ENCODE measurements around the gene GPR61.
A peak's percentile ranks its signal among the peaks of the same experiment; 100 is the strongest.

GPR61 gene

DNA sequence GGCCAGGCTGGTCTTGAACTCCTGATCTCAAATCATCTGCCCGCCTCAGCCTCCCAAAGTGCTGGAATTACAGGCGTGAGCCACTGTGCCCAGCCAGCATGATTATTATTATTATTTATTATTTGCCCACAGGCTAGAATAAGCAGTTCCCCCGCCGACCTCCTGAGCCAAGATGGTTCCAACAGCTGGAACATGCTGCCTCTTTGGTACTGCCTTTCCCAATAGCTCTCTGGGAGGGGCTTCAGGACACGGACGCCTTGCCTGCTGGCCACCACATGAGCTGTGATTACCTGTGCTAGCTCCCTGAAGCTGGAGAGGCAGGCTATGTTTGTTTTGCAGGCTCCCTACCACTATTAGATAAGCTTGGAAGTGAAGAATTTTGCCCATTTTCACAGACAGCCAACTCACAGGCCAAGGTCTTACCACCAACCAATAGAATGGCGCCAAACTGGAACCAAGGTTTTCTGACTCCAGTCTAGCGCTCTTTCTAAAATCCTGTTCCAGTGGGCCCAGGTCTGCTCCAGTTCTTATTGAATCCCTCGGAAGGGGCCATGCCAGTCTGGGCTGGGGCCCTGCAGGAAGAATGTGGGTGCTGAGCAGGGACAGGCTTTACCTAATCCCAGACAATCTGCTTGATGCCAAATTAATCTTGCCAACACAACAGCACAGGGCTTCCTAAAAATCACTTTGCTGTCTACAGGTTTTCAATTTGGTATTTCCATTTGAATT, 2.1 kb upstream of the GPR61 start:
- DNase-seq, result no peak

- no peak for DNase-seq
These were observed 681 bp upstream of the GPR61 start for GRCh38 chr1:109538827-109539555.

GRCh38 chr1:109541102-109541501, 1.4 kb downstream of the GPR61 start:
- no peak for DNase-seq

DNA sequence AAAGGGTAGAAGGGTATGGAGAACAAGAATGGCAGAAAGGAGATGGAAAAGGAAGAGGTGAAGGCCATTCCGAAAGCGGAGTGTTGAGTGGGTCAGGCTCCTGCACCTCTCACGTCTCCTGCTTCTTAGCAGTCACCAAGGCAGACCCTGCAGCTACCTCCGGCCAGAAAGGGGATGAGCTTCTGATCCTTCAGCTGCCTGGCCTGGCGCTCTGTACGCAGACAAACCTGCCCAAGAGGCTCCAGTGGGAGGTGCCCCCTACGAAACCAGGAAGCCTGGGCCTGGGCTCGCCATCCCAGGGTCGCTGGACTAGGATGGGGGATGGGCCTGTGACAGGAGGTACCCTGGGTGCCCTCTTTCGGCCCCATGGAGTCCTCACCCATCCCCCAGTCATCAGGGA, 3.0 kb downstream of the GPR61 start:
- no peak for DNase-seq

DNA sequence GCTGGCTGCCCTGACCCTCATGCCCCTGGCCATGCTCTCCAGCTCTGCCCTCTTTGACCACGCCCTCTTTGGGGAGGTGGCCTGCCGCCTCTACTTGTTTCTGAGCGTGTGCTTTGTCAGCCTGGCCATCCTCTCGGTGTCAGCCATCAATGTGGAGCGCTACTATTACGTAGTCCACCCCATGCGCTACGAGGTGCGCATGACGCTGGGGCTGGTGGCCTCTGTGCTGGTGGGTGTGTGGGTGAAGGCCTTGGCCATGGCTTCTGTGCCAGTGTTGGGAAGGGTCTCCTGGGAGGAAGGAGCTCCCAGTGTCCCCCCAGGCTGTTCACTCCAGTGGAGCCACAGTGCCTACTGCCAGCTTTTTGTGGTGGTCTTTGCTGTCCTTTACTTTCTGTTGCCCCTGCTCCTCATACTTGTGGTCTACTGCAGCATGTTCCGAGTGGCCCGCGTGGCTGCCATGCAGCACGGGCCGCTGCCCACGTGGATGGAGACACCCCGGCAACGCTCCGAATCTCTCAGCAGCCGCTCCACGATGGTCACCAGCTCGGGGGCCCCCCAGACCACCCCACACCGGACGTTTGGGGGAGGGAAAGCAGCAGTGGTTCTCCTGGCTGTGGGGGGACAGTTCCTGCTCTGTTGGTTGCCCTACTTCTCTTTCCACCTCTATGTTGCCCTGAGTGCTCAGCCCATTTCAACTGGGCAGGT, 3.8 kb downstream of the GPR61 start:
- no peak for DNase-seq

DNA sequence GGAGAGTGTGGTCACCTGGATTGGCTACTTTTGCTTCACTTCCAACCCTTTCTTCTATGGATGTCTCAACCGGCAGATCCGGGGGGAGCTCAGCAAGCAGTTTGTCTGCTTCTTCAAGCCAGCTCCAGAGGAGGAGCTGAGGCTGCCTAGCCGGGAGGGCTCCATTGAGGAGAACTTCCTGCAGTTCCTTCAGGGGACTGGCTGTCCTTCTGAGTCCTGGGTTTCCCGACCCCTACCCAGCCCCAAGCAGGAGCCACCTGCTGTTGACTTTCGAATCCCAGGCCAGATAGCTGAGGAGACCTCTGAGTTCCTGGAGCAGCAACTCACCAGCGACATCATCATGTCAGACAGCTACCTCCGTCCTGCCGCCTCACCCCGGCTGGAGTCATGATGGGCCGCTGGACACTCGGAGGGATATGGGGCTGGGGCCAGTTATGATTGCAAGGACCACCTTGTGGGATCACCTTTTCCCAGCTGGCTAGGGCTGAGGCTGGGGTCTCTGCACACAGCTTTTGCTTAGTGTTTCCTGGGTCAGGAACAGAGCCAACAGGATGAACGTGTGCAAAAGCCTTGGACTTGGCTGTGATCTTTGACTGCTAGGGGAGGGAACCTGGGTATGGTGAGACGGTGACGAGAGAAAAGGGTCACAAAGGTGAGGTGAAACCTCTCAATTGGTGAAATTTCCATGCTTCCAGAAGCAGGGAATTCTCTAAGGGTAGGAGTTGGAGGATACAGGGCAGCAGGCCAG, 4.5 kb downstream of the GPR61 start:
- DNase-seq, result no peak

DNA sequence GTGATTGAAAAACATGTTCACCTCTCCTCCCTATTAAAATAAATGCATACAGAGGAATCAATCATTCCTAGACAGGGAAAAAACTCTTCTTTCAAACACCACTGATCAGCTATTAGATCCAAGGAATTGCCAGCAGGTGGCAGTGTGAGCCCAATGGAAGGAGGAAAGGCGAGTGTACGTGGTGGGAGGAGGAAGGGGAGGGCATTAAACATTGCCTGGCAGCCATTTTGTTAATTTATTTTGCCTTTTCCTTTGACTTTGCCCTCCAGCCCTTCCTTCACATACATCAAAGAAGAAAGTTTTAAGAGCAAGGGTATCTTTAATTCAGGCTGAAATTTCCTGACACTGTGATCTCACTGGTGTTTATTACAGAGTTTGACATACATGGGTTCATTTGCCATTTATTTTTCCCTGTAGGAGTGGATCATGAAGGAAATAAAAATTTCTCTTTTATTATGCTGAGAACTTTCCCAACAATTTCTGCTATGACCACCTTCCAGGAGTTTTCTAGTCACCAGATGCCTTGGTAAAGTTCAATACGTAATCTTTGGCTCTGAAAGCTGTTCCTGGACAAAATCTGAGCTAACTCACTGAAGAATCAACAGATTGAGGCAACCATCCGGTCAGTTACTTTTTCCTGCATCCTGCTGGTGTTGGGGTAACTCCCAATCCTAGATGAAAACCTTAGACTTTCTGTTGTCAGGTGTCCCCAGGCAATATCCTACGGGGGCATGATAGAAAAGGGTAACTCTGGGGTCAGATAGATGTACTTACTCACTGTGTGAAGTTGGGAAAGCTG, 6.8 kb downstream of the GPR61 start:
- peak; percentile 86 to 94 for DNase-seq

DNA sequence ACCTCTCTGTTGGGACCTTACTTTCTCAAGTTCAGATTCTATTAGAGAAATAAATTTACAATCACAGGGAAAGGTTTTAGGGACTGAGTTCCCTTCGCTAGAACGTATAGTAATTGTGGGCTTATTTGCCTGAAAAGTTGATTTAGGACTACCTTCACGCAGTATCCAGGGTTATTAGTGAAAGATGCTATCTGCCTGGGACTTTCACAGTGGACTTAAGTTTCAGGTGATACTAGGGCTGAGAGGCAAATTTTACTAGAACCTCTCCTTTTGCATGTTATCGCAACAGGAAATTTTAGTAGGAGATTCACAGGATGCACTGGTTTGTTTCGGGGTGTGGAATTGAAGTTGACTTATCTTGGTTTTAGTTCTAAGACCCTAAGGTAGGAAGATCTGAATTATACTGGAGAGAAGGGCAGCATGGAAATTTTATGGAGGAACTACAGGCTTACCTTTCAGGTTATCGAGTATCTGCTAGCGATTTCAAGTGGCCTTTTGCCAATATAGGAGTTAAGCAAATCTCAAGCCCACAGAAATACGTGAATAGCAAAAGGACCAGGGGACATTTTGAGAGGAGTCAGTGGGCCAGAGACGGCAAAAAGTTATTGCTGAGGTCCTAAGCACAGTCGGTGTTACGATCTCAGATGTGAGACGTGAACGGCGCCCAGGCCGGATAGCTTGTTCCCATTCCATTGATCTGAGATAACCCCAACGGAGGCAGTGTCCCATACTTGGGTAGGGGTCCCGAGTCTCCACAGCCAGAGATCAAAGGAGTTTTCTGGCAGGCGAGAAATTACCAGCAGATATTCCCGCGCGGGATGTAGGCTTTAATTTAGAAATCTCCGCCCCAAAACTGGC, 8.0 kb downstream of the GPR61 start:
- DNase-seq, result peak; percentile 12 to 17

DNA sequence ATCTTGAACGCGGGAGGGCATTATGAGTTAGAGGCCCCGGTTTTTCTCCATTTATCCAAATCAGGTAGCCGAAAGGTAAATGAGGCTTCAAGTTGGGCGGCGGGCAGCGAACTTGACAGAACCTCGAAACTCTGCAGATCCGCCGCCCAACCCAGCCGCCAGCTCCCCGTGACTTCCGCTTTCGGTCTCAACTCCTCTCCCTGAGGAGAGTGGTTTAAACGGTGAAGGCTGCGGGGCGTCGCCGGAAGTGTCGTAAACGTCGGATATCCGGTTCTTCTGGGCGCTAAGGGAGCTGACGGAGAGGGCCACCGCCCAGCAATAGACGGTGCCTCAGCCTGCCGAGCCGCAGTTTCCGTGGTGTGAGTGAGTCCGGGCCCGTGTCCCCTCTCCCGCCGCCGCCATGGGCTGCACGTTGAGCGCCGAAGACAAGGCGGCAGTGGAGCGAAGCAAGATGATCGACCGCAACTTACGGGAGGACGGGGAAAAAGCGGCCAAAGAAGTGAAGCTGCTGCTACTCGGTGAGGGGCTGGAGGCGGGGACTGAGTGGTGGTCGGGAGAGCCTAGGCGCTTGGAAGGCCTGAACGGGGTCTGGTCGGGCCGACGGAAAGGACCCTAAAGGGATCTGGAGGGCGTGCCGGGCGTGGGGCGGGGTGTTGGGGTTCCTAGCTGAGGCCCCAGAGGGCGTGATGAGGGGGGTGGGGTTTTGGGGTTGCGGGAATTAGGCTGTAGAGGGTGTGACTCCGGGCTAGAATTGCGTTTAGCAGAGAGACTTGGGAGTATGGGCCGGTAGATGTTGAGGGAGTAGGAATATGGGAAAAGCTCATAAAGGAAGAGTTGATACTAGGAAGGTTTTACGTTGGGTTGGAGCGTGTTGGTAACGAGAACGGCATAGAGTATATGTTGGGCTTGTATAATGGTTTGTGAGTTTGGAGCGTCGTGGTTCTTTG, 8.9 kb downstream of the GPR61 start, which contains the start of gene GNAI3:
Gene GNAI3 (plus strand): TSS at position 295 of the 947 bp plus-strand sequence. CDS start 106 bp downstream, at position 401.
- DNase-seq, result peak; percentile 91 to 93

DNA sequence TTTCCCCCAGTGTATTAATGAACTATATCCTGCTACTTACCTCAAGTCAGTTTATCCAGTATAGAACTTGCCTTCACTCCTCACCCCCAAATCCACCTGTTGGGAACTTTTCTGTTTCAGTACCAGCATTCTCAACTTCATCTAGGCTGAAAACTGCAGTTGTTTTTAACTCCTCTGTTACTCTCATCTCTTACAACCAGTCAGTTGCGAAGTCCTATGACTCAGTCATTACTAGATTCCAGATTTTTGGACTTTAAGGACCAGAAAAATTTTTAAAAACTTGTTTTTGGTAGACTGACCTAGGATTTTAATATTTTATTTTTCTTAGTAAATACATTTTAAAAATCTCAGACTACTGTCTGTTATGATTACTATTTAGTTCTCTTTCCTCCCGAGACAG, 16.9 kb downstream of the GPR61 start:
- no peak for DNase-seq

GRCh38 chr1:109557520-109557919, 17.8 kb downstream of the GPR61 start:
- DNase-seq, result no peak

DNA sequence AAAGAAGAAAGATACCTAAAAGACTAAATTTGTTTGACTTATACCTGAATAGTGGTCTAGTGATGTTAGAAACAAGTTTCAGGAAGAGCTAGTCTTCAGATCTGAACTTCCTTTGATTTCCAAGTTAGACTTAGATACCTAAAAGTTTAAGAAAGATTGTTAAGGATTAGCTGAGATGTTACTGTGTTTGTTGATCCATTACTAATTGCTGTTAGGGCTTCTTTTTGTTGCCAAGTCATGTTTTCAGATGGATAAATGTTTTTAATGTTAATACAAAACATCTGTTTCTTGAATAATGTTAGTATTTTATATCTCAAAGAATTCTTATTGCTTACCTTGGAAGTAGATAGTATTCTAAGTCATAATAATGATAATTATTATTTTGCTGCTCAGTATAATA, 20.3 kb downstream of the GPR61 start:
- DNase-seq, result no peak

DNA sequence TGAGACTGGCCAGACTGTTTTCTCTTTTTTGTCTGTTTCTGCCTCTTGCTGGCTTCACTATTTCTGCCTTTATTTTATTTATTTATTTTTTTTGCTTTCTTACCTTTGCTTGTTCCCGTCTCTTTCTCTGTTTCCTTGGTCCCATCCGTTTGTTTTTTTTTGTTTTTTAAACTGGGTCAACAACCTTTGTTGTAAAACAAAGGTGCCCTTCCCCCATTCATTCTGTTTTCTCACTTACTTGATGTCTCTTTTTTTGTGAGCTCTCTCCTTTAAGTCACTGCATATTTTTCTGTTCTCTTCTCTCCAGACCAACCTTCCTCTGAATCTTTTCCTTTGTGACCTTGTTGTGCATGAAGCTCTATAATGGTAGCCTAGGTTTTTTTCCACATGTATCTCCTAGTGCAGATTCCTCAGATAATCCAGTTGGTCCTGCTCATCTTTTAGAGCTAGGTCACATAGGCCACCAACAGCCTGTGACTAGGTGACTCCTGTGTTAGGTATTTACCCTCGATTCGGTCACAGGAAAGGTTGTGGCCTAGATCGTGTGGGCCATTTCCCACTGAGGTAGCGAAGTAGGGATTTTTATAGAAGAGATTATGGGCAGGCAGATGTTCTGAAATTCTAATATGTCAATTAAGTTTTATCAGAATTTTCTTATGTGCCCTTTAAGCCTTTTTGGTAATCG, 24.7 kb downstream of the GPR61 start:
- DNase-seq, result no peak

DNA sequence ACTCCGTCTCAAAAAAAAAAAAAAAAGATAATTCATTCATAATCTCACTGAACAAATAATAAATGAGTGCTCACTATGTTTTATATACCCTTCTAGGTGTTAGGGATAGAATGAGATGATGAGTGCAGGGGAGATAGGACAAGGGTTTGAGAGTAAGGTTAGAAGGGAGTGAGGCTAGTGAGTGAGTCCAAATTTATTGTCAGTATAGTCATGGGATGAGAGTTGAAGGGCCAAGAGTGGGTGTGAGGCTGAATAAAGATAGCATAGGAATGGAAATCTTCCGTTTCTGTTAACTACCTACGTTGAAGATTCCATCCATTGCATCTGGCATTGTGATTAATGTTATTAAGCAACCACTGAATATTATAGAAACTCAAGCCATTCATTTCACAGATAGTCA, 25.6 kb downstream of the GPR61 start:
- no peak for DNase-seq

DNA sequence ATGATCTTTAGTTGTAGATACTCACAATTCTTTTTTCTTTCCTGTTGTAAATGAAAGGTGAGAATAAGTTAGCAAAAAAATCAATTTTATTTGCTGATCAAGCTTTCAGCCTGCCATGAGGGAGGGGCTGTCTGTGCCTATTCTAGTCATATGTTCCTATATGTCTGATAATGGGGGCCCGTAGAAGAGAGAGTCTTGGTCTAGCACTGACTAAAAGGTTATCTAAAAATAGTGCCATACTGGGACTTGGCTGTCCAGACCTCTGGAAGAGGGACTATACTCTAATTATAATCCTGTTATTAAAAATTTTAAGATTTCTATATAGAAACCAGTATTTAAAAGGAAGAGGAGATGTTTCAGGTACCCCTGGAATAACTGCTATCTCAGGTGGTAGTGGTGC, 27.3 kb downstream of the GPR61 start:
- no peak for DNase-seq

- no peak for DNase-seq
These were observed 28.4 kb downstream of the GPR61 start for GRCh38 chr1:109567877-109568672.

DNA sequence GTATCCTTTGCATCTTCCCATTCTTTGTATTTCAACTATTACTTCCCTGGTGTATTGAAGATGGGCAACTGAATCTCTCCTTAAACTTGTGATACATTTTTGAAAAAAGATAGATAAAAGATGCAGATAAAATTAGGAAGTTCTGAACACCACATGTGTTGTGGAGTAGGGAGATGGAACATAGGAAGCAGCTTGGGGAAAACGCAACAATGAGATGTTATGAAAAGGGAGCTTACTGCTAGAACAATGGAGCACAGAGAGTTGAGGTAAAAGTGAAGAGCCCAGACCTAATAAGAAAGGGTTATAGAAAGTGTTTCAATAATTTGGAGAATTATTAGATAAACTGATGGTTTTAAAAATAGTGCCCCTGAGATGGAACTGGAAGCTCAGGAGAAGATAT, 29.7 kb downstream of the GPR61 start:
- DNase-seq, result no peak

GRCh38 chr1:109570414-109570813, 30.7 kb downstream of the GPR61 start:
- DNase-seq, result no peak

DNA sequence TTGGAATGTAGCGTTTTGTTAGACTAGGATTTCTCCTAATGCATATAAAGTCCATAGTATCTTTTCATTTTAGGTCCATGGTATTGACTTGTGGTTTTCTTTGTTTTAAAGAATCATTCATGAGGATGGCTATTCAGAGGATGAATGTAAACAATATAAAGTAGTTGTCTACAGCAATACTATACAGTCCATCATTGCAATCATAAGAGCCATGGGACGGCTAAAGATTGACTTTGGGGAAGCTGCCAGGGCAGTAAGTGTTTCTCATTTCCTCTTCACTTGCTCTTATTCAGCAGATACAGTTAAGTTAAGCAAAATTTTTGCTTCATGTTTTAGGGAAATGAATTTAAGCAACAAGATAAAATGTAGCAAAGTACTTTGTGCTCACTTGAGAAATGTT, 34.1 kb downstream of the GPR61 start:
- no peak for DNase-seq
